ENCODE results near the gene CCDC116. TPM values are rescaled to one million over a fixed set of nuclear protein-coding genes. Genes with fewer than 3 reads are reported as not detected.
"Not testable (repeated sequence)": the region's sequence is repeated elsewhere in the genome, so short reads cannot be mapped to it uniquely, and the experiment has no call there.

The CCDC116 gene
- total RNA-seq, 4 donors from 2014 or later, result 1.5 to 3.5 TPM; not detected in 2

DNA sequence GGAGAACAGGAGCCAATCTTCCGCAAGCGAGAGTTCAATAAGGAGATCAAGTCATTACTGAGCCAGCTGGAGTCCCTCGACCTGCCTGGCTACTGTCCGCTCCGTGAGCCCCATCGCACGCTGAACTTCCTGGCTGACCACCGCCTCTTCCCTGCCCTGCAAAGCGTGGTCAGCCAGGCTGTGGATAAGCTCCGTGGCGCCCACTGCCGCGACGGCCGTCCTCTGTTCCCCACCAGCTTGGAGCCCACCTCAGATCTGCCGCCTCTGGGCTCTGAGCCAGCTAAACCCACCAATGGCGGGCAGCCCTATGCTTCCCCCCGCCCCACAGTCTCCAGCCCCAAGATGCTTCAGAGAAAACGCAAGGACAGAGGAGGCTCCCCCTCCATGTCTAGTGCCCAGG is 2.3 kb downstream of the CCDC116 start:
- no peak for DNase-seq
- TF ChIP-seq CTCF (IDR thresholded peaks at IDR 0.05), result no peak
- H3K4me3 ChIP-seq, result no peak overlapping the region

DNA sequence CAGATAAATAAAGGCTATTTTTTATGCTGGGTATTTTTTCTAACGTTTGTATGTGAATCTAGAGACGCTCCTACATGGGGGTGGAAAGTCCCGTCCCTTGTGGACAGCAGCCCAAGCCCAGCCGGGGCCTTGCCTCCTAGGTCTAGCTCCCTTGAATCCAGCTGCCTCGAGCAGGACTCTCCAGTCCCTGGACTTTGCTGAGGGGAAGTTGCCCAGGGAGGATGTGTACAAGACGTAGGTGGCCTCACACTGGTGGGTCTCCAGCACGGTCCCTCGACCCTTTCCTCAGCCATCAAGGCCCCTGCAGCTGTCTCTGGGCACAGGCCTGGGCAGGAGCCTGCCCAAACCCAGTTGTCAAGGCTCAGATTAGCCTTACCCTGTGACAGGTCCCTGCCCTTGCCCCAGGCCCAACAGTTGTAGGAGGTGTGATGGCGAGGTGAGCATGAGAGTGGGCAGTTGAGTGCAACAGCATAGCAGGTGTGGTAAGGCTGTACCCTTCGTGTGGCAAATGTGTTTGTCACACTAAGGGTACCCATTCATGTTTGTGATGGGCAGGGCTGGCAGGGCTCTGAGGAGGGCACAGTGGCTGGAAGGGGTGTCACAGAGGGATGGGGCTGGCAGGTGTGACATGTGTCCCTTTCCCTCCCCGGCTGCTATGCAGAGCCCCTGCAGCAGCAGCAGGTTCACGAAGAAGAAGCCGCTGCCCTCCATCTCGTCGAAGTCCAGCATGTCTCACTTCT is 3.4 kb downstream of the CCDC116 start:
- Histone ChIP-seq H3K27me3 (no peaks in the 10 kb centered on the region), H3K9me3 (no peaks in the 10 kb centered on the region), H3K36me3 (no peaks in the 10 kb centered on the region), H3K27ac (no peak overlapping the region), H3K4me3 (no peak overlapping the region), H3K4me1 (no peaks in the 10 kb centered on the region)
- intact Hi-C loops (cut with DNase I; ENCODE audit: low total_unique reads), result no loop called here
- DNase-seq, result no peak
- no peak for TF ChIP-seq CTCF (IDR thresholded peaks at IDR 0.05)
- TF ChIP-seq POLR2A (IDR thresholded peaks at IDR 0.05), result no peak

More for the DNA sequence above, 2.3 kb downstream of the CCDC116 start:
- no peaks in the 10 kb centered on the region for H3K9me3 ChIP-seq
- no peaks in the 10 kb centered on the region for H3K36me3 ChIP-seq
- H3K27me3 ChIP-seq, result no peaks in the 10 kb centered on the region
- no peaks in the 10 kb centered on the region for H3K4me1 ChIP-seq
- intact Hi-C loops (cut with DNase I; ENCODE audit: low total_unique reads), result no loop called here
- H3K27ac ChIP-seq, result no peak overlapping the region

- H3K27me3 ChIP-seq, result no peaks in the 10 kb centered on the region
- intact Hi-C loops (cut with DNase I; ENCODE audit: low total_unique reads), result no loop called here
- no peaks in the 10 kb centered on the region for H3K36me3 ChIP-seq
- no peak overlapping the region for H3K4me3 ChIP-seq
- TF ChIP-seq POLR2A (IDR thresholded peaks at IDR 0.05) (no peak), CTCF (IDR thresholded peaks at IDR 0.05) (no peak)
- no peak overlapping the region for H3K27ac ChIP-seq
- no peak for DNase-seq
- H3K4me1 ChIP-seq, result no peaks in the 10 kb centered on the region
- H3K9me3 ChIP-seq, result no peaks in the 10 kb centered on the region
These were observed 4.2 kb downstream of the CCDC116 start for GRCh38 chr22:21636629-21637218.

DNA sequence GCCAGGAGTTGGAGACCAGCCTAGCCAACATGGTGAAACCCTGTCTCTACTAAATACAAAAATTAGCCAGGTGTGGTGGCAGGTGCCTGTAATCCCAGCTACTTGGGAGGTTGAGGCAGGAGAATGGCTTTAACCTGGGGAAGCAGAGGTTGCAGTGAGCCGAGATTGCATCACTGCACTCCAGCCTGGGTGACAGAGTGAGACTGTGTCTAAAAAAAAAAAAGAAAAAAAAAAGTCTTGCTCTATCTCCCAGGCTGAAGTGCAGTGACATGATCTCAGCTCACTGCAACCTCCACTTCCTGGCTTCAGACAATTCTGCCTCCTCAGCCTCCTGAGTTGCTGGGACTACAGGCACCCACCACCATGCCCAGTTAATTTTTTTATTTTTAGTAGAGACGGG is 4.9 kb downstream of the CCDC116 start:
- DNase-seq; H3K4me3 ChIP-seq; H3K27me3 ChIP-seq; H3K27ac ChIP-seq; H3K9me3 ChIP-seq; intact Hi-C loops (cut with DNase I; ENCODE audit: low total_unique reads); H3K36me3 ChIP-seq; H3K4me1 ChIP-seq: not testable (repeated sequence)

DNA sequence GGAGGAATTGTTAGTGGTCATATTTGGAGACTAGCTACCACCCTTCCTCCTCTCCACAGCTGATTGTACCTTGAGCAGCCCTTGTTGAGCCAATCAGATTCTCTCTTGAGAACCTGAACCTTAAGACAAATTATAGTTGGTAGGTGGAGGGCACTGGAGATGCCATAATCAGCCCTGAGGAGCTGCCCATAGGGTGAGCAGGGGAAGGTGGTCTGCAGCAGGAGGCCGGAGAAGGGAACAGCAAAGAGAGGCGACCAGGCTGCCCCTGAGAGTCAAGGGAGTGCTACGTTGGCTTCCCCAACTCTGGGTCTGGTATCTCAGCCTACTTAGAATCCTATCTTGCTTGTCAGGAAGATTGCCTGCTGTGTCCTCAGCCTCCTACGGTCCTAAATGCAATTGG is 6.8 kb downstream of the CCDC116 start:
- intact Hi-C loops (cut with DNase I; ENCODE audit: low total_unique reads), result no loop called here
- Histone ChIP-seq H3K9me3 (no peaks in the 10 kb centered on the region), H3K27ac (no peak overlapping the region), H3K36me3 (no peaks in the 10 kb centered on the region), H3K27me3 (no peaks in the 10 kb centered on the region), H3K4me1 (peaks cover 0 to 8% of the 10 kb centered on the region in 2 donors), H3K4me3 (no peak overlapping the region)
- DNase-seq, result no peak
- TF ChIP-seq POLR2A (IDR thresholded peaks at IDR 0.05), result no peak
- no peak for TF ChIP-seq CTCF (IDR thresholded peaks at IDR 0.05)

All from uterus (tissue), 4 donors.